Stomach (tissue), 4 donors: ENCODE data around the gene WWOX.

Source experiments
- CTCF ChIP-seq, 7 experiments: fragments of 450-650 bp in 4 of 7; fragments of 200-600 bp in 3 of 7; sonication (generic) in 3 of 7; IDR thresholded peaks; one replicate each; pipeline ENCODE4 v1.5.1; 2016 to 2019; ENCODE audit warnings: antibody characterized with exemption in 7 of 7, control low read depth in 2 of 7, mild to moderate bottlenecking in 1 of 7
- POLR2AphosphoS5 ChIP-seq, 3 donors: sonication (generic); formaldehyde crosslinking; IDR thresholded peaks; one replicate each; pipeline ENCODE4 v1.6.1; 2016; ENCODE audit warnings: antibody characterized with exemption in 3 of 3

- TF ChIP-seq POLR2AphosphoS5 (IDR thresholded peaks at IDR 0.05): no peak
- no peak for TF ChIP-seq CTCF (IDR thresholded peaks at IDR 0.05)
These were observed 287.3 kb downstream of the WWOX start for GRCh38 chr16:78386557-78387324.
